Measurements from ENCODE around the gene SLC9B1. TPM values are rescaled to one million over a fixed set of nuclear protein-coding genes. Genes with fewer than 3 reads are reported as not detected.

Gene SLC9B1
- polyA plus RNA-seq, 1 of the 3 experiments (the other 2 are of a cell fraction): 0.21 TPM

DNA sequence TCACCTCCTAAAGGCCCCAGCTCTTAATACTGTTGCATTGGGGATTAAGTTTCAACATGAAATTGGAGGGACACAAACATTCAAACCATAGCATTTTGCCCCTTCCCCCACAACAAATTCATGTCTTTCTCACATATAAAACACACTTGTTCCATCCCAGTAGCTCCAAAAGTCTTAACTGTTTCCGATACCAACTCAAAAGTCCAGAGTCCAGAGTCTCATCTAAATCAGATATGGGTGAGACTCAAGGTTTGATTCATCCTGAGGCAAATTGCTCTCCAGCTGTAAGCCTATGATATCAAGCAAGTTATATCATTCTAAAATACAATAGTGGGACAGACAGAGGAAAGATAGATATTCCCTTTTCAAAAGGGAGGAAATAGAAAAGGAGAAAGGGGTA, 8.7 kb downstream of the SLC9B1 start:
- no peak for TF ChIP-seq MXI1 (IDR thresholded peaks at IDR 0.05; ENCODE audit: low read depth, low read length)
- TF ChIP-seq SIN3A (IDR thresholded peaks at IDR 0.05; ENCODE audit: borderline replicate concordance, low read depth, low read length): no peak
- no peak for TF ChIP-seq RAD21 (IDR thresholded peaks at IDR 0.05; ENCODE audit: low read length)
- no peak for TF ChIP-seq RFX5 (IDR thresholded peaks at IDR 0.05; ENCODE audit: low read length)
- TF ChIP-seq JUND (IDR thresholded peaks at IDR 0.05): no peak
- no peak for TF ChIP-seq RXRA (IDR thresholded peaks at IDR 0.05; ENCODE audit: borderline replicate concordance, low read depth)
- TF ChIP-seq NRF1 (IDR thresholded peaks at IDR 0.05; ENCODE audit: low read depth, low read length): no peak
- no peak for TF ChIP-seq ZBTB33 (IDR thresholded peaks at IDR 0.05; ENCODE audit: borderline replicate concordance, low read depth)
- no peak for TF ChIP-seq USF1 (IDR thresholded peaks at IDR 0.05; ENCODE audit: borderline replicate concordance, low read depth)
- no peak for TF ChIP-seq CTCF (IDR thresholded peaks at IDR 0.05)
- no peak for TF ChIP-seq YY1 (IDR thresholded peaks at IDR 0.05; ENCODE audit: low read depth)
- TF ChIP-seq TEAD4 (IDR thresholded peaks at IDR 0.05; ENCODE audit: borderline replicate concordance, insufficient read depth): no peak
- TF ChIP-seq, protein P1, sequence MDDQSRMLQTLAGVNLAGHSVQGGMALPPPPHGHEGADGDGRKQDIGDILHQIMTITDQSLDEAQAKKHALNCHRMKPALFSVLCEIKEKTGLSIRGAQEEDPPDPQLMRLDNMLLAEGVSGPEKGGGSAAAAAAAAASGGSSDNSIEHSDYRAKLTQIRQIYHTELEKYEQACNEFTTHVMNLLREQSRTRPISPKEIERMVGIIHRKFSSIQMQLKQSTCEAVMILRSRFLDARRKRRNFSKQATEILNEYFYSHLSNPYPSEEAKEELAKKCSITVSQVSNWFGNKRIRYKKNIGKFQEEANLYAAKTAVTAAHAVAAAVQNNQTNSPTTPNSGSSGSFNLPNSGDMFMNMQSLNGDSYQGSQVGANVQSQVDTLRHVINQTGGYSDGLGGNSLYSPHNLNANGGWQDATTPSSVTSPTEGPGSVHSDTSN (IDR thresholded peaks at IDR 0.05): no peak
- TF ChIP-seq, protein P2, sequence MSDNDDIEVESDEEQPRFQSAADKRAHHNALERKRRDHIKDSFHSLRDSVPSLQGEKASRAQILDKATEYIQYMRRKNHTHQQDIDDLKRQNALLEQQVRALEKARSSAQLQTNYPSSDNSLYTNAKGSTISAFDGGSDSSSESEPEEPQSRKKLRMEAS (IDR thresholded peaks at IDR 0.05; ENCODE audit: low read depth): no peak
- TF ChIP-seq FOSL2 (IDR thresholded peaks at IDR 0.05; ENCODE audit: borderline replicate concordance, low read depth): no peak
- no peak for TF ChIP-seq SMC3 (IDR thresholded peaks at IDR 0.05; ENCODE audit: low read depth, low read length)
- TF ChIP-seq FOXJ3 (CRISPR knock-in tag; IDR thresholded peaks at IDR 0.05): no peak
- no peak for TF ChIP-seq NFIC (IDR thresholded peaks at IDR 0.05; ENCODE audit: borderline replicate concordance)
- TF ChIP-seq, protein P3, sequence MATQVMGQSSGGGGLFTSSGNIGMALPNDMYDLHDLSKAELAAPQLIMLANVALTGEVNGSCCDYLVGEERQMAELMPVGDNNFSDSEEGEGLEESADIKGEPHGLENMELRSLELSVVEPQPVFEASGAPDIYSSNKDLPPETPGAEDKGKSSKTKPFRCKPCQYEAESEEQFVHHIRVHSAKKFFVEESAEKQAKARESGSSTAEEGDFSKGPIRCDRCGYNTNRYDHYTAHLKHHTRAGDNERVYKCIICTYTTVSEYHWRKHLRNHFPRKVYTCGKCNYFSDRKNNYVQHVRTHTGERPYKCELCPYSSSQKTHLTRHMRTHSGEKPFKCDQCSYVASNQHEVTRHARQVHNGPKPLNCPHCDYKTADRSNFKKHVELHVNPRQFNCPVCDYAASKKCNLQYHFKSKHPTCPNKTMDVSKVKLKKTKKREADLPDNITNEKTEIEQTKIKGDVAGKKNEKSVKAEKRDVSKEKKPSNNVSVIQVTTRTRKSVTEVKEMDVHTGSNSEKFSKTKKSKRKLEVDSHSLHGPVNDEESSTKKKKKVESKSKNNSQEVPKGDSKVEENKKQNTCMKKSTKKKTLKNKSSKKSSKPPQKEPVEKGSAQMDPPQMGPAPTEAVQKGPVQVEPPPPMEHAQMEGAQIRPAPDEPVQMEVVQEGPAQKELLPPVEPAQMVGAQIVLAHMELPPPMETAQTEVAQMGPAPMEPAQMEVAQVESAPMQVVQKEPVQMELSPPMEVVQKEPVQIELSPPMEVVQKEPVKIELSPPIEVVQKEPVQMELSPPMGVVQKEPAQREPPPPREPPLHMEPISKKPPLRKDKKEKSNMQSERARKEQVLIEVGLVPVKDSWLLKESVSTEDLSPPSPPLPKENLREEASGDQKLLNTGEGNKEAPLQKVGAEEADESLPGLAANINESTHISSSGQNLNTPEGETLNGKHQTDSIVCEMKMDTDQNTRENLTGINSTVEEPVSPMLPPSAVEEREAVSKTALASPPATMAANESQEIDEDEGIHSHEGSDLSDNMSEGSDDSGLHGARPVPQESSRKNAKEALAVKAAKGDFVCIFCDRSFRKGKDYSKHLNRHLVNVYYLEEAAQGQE (IDR thresholded peaks at IDR 0.05; ENCODE audit: low read depth, low read length): no peak
- no peak for TF ChIP-seq USF2 (IDR thresholded peaks at IDR 0.05; ENCODE audit: borderline replicate concordance, low read depth, low read length)
- no peak for DNase-seq
- Histone ChIP-seq H3F3A (replicated peaks; ENCODE audit: insufficient read depth) (no peaks in the 10 kb centered on the region), H4K20me1 (ENCODE audit: insufficient read depth) (no peaks in the 10 kb centered on the region), H3K27ac (ENCODE audit: low read depth in 2 of 2, low read length in 1 of 2) (no peak overlapping the region), H3K27me3 (ENCODE audit: insufficient read depth) (no peaks in the 10 kb centered on the region), H3K4me1 (ENCODE audit: control insufficient read depth in 1 of 2, insufficient read depth in 2 of 2, low read depth in 1 of 2, low read length in 1 of 2) (peaks cover 7 to 12% of the 10 kb centered on the region in 2 experiments; a peak in 3 of 4 replicates), H3K79me2 (ENCODE audit: insufficient read depth) (no peaks in the 10 kb centered on the region), H3K36me3 (replicated peaks in 1 of 2; ENCODE audit: control insufficient read depth in 1 of 2, insufficient read depth in 2 of 2, low read length in 1 of 2) (no peaks in the 10 kb centered on the region), H2AFZ (ENCODE audit: low read depth) (no peak overlapping the region), H3K9ac (no peak overlapping the region), H3K4me2 (no peak overlapping the region), H3K9me2 (no peaks in the 10 kb centered on the region), H3K9me3 (no peaks in the 10 kb centered on the region), H3K4me3 (ENCODE audit: low read depth in 2 of 2, low read length in 1 of 2) (no peak overlapping the region)
- ChIA-PET POLR2A (no interaction called here), CTCF (interaction anchor here (1.1 to 2.1 kb wide), 3 partner anchors 25 to 562 kb away, joined by 4 to 10 read pairs (median 9); no protein-coding TSS in a partner anchor)
- WGBS (ENCODE audit: low lambda C conversion rate): 93% methylated on average over 1 of the region's 1 CpG
